Measurements from ENCODE around the gene ABCC4.

Gene ABCC4

DNA sequence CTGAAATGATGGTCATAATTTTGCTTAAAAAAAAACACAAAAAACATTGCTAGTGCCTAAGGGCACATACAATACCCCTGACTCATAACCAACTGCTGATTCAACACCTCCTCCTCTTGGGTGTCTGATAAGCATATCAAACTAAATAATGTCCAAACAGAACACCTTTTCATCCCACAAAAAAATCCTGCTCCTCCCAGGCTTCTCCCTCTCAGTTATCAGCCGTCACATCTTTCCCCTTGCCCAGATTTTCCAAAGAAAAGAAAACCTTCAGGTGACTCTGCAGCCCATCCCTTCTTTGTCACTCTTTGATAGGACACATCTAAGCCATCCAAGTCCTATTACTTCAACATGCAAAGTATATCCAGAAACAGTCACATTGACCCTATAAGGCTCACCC lies 46.9 kb downstream of the ABCC4 start:
- no peak for DNase-seq (ENCODE audit: low spot score)
- TF ChIP-seq, protein P1, sequence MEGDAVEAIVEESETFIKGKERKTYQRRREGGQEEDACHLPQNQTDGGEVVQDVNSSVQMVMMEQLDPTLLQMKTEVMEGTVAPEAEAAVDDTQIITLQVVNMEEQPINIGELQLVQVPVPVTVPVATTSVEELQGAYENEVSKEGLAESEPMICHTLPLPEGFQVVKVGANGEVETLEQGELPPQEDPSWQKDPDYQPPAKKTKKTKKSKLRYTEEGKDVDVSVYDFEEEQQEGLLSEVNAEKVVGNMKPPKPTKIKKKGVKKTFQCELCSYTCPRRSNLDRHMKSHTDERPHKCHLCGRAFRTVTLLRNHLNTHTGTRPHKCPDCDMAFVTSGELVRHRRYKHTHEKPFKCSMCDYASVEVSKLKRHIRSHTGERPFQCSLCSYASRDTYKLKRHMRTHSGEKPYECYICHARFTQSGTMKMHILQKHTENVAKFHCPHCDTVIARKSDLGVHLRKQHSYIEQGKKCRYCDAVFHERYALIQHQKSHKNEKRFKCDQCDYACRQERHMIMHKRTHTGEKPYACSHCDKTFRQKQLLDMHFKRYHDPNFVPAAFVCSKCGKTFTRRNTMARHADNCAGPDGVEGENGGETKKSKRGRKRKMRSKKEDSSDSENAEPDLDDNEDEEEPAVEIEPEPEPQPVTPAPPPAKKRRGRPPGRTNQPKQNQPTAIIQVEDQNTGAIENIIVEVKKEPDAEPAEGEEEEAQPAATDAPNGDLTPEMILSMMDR (IDR thresholded peaks at IDR 0.05; ENCODE audit: extremely low read depth, missing control alignments), result no peak

DNA sequence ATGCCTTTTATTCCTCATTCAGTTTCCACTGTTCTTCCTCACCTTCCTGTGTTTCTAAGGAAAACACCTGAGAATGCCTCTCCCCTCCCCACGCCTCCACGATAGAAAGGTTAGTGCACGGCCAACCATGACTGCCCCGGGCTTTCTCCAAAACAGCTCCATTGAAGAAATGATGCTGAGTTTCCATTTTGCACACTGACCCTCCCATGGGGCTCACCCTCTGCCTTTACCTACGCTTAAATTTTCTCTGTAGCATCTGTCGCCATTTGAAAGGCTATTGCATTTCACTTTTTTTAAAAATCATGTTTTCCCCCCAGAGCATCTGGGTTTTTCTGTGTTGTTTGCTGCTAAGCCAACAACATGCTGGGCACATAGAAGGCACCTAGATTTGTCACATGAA lies 48.2 kb downstream of the ABCC4 start:
- TF ChIP-seq, protein P1 (IDR thresholded peaks at IDR 0.05; ENCODE audit: extremely low read depth, missing control alignments), result no peak
- no peak for DNase-seq (ENCODE audit: low spot score)

DNA sequence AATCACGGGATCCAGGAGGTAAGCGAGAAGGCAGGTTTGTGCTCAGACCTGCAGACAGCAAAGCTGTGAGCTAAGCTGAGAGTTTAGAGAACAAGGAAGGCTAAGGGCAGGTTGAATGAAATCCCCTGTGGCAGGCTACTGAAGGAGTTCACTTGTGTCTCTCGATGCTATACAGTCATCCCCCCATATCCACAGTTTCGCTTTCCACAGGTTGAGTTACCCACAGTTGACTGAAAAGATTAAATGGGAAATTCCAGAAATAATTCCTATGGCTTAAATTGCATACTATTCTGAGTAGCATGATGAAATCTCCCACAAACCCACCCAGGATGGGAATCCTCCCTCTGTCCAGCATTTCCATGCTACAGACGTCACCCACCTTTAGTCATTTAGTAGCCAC lies 49.6 kb downstream of the ABCC4 start:
- TF ChIP-seq, protein P1 (IDR thresholded peaks at IDR 0.05; ENCODE audit: extremely low read depth, missing control alignments), result no peak
- no peak for DNase-seq (ENCODE audit: low spot score)

DNA sequence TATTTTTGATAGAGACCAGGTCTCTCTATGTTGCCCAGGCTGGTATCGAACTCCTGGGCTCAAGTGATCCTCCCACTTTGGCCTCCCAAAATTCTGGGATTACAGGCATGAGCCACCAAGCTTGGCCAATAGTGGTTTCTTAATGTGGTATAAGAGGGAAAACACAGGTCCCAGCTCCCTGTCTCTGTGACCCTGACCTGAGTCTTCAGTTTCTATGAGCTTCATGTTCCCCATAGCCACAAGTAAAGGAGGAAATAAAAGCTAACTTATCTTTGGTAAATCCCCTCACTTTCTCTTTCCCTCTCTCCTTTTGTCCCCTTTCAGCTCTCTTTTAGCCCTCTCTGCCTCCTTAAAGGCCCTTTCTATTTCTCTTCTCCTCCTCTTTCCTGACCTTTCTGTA lies 50.3 kb downstream of the ABCC4 start:
- no peak for DNase-seq (ENCODE audit: low spot score)
- TF ChIP-seq, protein P1 (IDR thresholded peaks at IDR 0.05; ENCODE audit: extremely low read depth, missing control alignments), result no peak

DNA sequence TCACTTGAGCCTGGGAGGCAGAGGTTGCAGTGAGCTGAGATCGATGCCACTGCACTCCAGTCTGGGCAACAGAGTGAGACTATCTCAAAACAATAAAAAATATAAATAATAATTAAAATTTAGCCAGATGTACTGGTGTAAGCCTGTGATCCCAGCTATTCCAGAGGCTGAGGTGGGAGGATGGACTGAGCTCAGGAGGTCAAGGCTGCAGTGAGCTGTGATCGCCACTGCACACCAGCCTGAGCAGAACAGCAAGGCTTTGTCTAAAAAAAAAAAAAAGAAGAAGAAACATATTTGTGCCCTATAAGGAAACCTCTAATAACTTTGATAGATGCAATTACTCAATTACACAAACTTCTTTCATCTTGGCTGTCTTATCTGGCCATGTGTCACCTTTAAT lies 52.3 kb downstream of the ABCC4 start:
- TF ChIP-seq, protein P1 (IDR thresholded peaks at IDR 0.05; ENCODE audit: extremely low read depth, missing control alignments), result no peak
- DNase-seq (ENCODE audit: low spot score), result no peak

DNA sequence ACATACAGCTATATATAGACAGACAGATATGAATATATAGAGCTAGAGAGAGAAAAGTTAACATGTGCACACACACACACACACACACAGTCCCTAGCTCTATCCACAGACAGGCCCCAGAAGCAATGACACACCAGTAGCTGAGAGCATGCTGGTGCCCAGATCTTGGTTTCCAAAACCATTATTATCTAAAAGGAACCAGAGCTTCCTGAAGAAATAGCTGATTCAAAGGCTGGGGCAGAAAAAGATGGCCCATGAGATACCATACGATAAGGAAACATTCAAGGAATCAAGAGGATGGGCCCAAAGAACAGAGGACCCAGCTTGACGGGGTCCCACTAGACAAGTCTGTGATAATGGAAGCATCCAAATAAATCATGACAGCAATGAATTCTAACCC lies 53.4 kb downstream of the ABCC4 start:
- TF ChIP-seq, protein P1 (IDR thresholded peaks at IDR 0.05; ENCODE audit: extremely low read depth, missing control alignments), result no peak
- no peak for DNase-seq (ENCODE audit: low spot score)

DNA sequence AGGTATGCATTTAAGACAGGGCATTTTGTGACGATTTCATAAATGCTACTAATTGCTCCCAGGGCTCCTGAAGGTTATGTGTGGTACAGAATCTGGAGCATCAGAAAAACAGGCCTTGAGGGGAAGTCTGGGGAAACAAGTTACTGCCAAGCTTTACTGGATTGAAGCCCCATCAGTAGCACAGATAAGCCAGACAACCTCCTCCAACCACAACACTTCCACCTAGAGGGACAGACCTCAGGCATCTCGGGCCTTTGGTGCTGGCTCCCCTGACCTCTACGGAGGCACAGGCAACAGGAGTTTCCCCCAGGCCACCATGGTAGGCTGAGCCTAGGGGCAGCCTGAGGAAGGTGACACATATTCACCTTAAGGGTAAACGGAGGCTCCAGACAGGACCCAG lies 54.1 kb downstream of the ABCC4 start:
- no peak for DNase-seq (ENCODE audit: low spot score)
- TF ChIP-seq, protein P1 (IDR thresholded peaks at IDR 0.05; ENCODE audit: extremely low read depth, missing control alignments), result no peak

All from GM20000 (cell line).